OCI-M2 (cell line): ENCODE data around the gene PDE6B.
"Not testable (repeated sequence)": the region's sequence is repeated elsewhere in the genome, so short reads cannot be mapped to it uniquely, and the experiment has no call there.

Experiments used
- DNase-seq: peaks from one replicate; lab custom pipeline; 2025; ENCODE audit not compliant: unreplicated experiment; lab: John Stamatoyannopoulos, UW

Gene PDE6B

GRCh38 chr4:656436-657337 is 31.3 kb downstream of the PDE6B start:
- no peak for DNase-seq

GRCh38 chr4:657338-657833 is 32.0 kb downstream of the PDE6B start:
- no peak for DNase-seq

- DNase-seq, result no peak
These were observed 32.7 kb downstream of the PDE6B start for GRCh38 chr4:657834-658667.

DNA sequence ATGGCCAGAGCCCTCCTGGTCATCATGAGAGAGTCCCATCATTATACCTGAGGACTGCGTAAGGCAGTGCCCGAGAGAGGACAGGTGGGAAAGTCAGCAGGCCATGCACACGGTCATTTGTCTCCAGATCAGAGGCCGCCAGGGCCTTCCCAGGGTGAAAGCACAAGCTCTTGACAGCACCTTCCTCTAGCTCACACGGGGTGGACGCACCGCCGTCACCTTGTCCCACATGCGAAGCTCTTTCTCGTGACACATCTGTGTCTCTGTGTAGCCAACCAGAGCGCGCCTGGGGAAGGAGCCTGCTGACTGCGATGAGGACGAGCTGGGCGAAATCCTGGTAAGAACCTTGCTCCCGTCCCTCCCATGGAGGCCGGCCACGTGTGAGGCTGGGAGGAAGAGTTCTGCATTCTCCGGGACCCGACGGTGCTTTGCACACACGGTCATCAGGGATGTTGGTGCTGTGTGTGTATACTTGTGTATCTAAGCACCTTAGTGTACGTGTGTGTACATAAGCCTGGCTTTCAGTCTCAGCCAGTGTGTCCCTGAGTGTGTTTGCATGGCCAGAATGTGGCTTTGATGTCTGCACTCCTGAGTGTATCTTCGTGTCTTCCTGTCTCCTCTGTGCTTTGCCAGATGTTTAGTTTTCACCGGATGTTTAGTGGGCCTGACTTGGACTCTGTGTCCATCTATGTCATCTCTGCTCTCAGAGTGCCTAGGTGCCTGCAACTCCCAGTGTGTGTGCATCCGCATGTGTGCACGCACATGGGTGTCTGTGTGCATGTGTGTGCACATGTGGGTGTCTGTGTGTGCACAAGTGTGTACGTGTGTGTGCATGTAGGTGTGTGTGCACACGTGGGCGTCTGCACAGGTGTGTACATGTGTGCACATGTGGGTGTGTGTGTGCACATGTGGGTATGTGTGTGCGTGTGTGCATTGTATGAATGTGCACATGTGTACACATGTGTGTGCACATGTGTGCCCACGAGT is 33.6 kb downstream of the PDE6B start:
- no peak for DNase-seq

DNA sequence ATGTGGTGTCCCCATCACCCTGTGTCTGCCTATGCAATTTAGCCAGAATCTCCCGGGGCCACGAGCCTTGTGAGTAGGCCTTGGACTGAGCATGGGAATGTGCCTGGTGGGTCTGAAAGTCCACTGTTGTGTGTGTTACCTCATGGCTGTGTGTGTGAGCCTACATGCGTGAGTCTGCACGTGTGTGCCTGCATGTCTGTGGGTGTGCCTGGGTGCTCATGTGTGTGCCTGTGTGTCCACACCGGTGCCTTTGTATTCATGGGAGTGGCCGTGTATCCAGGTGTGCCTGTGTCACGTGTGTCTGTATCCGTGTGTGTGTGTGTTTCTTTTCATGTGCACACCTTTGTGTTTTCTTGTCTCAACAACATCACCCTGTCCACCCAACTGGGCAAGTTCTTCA is 34.5 kb downstream of the PDE6B start:
- no peak for DNase-seq

GRCh38 chr4:660401-660800 is 35.0 kb downstream of the PDE6B start:
- no peak for DNase-seq

- no peak for DNase-seq
These were observed 35.9 kb downstream of the PDE6B start for GRCh38 chr4:661231-661630.

DNA sequence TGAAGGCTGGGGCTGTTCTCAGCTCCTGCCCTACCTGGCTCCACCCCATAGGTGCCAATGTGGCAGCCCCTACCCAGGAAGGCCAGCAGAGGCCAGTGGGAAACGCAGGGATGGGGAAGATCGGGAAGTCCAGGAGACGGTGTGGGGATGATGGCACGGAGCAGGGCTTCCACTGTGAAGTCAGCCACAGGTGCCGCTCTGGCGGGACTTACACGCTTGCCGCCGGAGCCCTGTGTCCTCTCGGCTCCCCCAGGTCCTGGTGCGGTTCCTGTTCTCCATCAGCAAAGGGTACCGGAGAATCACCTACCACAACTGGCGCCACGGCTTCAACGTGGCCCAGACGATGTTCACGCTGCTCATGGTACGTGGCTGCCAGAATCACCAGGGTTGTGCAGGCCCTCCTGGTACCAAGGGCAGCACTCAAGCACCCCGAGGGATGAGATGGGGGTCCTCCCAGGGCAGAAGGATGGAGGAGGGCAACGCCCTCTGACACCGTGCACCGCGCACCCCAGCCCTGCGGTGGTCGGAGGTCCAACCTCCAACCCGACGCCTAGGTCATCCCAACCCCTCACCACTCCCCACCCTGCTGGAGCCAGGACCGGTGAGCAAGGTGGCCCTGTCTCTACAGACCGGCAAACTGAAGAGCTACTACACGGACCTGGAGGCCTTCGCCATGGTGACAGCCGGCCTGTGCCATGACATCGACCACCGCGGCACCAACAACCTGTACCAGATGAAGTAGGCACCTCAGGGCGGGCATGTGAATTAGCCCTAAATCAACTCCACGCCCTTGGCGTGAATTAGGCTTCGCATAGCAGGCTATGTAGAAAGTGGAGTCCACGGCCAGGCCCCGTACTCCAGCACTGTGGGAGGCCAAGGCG is 36.7 kb downstream of the PDE6B start:
- DNase-seq, result no peak

DNA sequence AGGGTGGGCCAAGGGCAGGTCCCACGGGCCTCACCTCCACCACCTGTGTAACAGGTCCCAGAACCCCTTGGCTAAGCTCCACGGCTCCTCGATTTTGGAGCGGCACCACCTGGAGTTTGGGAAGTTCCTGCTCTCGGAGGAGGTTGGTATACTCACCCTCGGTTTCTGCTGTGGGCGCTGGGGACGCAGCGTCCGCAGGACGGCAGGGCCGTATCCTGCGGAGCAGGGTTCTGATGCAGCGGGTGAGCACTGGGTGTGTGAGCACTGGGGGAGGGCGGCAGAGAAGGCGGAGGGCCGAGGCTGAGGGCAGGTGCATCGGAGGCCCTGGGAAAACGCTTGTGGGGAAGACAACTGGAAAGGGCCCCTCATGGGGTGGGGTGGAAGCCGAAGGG is 37.7 kb downstream of the PDE6B start:
- DNase-seq, result no peak

DNA sequence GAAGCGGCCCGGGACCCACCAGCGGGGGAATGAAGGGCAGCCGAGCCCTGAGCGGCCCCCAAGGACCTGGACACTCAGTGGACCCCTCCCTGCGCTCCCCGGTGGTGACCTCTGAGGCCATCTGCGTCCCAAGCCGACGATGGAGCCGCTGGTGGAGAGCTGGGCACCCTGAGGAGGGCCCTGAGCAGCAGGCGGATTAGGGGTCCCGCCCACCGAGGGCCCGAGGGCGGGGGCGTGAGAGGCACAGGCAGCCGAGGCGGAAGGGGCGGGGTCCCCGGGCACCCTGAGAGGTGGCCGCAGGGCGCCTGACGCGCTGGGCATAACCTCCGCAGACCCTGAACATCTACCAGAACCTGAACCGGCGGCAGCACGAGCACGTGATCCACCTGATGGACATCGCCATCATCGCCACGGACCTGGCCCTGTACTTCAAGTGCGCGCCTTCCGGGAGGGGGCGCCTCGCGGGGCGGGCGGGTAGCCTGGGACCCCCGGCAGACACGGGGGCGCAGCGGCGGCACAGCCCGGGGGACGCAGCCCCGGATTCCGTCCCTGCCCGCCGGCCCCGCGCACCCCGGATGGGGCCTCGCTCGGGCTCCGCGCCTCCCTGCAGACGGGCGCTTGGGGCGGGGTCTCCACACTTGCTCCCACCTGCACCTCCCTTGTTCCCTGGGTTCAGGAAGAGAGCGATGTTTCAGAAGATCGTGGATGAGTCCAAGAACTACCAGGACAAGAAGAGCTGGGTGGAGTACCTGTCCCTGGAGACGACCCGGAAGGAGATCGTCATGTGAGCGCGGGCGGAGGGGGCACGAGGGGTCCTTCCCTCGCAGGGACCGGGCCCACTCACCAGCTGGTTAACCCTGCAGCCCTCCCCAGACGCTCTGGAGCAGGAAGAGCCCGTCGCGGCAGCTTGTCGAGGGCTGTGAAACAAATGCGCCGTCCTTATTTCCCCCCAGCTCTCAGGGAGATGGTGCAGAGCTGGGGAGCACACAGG is 38.4 kb downstream of the PDE6B start:
- DNase-seq, result no peak

GRCh38 chr4:664713-665231 is 39.4 kb downstream of the PDE6B start:
- DNase-seq, result no peak

GRCh38 chr4:665381-665750 is 40.0 kb downstream of the PDE6B start:
- no peak for DNase-seq

DNA sequence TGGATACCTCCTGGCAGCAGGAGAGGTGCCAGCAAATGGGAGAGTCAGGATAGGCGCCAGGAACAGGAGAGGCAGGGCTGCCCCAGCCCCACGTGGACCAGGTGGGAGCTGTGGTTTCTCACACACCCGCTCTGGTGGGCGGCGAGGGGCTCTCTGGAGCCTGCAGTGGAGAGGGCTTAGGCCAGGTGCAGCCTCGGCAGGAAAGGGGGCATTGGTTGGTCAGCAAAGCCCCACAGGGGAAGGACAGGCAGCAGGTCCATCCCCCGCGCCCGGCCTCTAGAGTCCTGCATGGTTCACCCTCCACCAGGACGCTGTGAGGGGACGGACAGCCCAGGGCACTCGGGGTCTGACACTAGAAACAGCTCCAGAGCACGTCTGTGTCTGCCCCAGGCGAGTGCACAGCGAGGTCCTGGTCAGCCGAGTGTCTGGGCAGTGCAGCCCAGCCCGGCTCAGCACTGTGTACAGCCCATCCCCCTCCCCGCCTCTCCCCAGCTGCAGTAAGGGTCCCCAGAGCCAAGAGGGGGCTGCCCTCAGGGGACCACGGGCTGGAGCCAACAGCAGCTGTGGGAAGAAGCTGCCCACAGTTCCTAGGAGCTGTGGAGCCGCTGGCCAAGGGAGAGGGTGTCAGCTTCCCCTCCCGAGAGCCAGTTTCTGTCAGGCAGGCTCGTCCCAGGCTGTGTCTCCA is 40.5 kb downstream of the PDE6B start:
- no peak for DNase-seq

DNA sequence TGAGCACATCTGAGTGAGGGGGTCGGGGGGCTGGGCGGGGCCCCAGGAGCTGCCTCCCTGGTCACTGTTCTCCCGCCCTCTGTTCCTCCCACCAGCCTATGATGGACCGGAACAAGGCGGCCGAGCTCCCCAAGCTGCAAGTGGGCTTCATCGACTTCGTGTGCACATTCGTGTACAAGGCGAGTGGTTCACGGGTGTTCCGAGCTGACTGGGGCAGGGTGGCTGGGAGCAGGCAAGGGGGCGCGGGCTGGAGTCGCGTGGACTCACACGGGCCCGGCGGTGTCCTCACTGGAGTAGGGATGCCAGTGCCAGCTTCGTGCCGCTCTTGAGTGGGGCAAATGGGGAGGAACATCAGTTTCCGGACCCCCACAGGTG is 41.0 kb downstream of the PDE6B start:
- no peak for DNase-seq

DNA sequence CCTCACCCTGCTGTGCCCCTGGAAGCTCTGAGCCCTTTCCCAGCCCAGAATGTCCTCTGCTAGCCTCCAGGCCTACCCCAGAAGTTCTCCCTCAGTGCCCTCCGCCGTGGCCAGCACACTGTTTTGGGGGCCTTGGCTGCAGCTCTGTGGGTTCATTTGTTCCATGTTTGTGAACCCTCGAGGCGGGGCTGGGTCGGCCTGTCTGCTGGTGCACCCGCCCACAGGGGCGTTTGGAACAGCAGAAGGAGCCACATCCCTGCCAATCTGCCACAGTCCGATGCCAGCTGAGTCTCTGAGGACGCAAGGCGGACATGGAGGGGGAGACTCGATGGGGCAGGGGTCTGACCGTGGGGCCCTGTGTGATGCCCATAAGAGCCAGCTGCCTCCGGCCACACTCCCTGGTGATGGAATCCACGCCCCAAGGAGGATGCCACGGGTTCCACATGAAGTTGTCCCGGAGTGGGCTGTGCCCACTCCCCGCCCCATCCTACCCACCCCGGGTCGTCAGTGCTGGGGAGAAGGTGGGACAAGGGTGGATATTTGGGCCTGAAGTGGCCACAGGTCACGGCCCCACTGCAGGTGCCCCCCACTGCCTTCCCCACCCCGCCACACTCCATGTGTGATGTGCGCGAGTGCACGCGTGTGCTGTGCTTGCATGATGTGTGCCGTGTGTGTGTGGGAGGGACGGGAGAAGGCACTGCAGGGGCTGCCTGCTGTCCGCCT is 41.6 kb downstream of the PDE6B start:
- no peak for DNase-seq

- no peak for DNase-seq
These were observed 42.2 kb downstream of the PDE6B start for GRCh38 chr4:667545-667925.

DNA sequence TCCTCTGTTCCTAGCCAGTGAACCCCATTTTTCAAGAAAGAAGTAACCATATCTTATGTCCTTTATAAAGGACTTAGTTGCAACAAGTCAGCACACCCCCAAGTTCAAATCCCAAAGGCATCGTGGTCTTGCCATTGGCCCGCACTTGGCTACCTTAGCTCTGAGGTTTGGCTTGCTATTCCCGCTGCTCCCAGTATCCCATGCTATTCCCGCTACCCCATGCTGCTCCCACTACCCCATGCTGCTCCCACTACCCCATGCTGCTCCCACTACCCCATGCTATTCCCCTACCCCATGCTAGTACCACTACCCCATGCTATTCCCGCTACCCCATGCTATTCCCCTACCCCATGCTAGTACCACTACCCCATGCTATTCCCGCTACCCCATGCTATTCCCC is 42.8 kb downstream of the PDE6B start:
- not testable (repeated sequence) for DNase-seq
